KOPT-K1 (cell line): ENCODE data around the gene FBXO48.

Source experiments
- H3K27ac ChIP-seq: fragments of 200-600 bp; sonication (generic); 2 replicates; pipeline ENCODE4 v1.5.1; 2016; ENCODE audit warnings: antibody characterized with exemption, mild to moderate bottlenecking, low read depth, low read length; ENCODE audit not compliant: poor library complexity, severe bottlenecking
- H3K36me3 ChIP-seq: fragments of 200-600 bp; sonication (generic); 2 replicates; pipeline ENCODE4 v1.5.1; 2017; ENCODE audit warnings: antibody characterized with exemption, mild to moderate bottlenecking, low read length, moderate library complexity; ENCODE audit not compliant: insufficient read depth
- H3K9me3 ChIP-seq: fragments of 200-600 bp; sonication (generic); 2 replicates; pipeline ENCODE4 v1.5.1; 2017; ENCODE audit warnings: antibody characterized with exemption, low read length, mild to moderate bottlenecking; ENCODE audit not compliant: insufficient read depth, poor library complexity, severe bottlenecking

Gene FBXO48

DNA sequence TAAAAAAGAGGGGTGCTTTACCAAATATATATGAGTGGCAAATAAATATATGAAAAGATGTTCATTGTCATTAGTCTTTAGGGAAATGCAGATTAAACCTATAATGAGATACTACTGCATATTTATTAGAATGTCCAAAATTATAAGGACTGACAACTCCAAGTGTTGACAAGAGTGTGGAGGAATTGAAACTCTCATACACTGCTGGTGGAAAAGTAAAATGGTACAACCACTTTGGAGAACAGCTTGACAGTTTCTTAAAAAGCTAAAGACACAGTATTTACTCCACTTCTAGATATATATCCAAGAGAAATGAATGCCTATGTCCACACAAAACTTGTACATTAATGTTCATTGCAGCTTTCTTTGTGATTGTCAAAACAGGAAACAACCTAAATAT, 51.6 kb downstream of the FBXO48 start:
- Histone ChIP-seq H3K36me3 (no peaks in the 10 kb centered on the region), H3K9me3 (no peaks in the 10 kb centered on the region), H3K27ac (no peak overlapping the region)

- no peaks in the 10 kb centered on the region for H3K9me3 ChIP-seq
- H3K27ac ChIP-seq, result no peak overlapping the region
- H3K36me3 ChIP-seq, result no peaks in the 10 kb centered on the region
Measured at GRCh38 chr2:68414876-68415275, 52.2 kb downstream of the FBXO48 start.

DNA sequence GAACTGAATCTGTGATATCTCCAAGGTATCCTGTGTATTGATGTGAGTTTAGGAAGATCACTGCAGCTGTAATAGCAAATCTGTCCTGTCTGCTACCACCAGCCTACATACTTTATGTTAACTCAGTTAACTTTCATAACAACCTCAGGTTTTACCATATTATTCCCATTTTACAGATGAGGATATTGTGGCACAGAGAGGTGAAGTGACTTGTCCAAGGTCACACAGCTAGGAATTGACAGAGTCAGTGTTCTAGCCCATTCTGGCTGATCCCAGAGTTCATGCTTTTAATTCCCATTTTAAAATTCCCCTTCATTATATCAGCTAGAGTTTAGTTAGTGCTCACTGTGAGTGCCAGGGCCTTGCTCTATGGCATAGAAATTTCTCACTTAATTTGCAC, 52.6 kb downstream of the FBXO48 start:
- Histone ChIP-seq H3K9me3 (no peaks in the 10 kb centered on the region), H3K36me3 (no peaks in the 10 kb centered on the region), H3K27ac (no peak overlapping the region)

DNA sequence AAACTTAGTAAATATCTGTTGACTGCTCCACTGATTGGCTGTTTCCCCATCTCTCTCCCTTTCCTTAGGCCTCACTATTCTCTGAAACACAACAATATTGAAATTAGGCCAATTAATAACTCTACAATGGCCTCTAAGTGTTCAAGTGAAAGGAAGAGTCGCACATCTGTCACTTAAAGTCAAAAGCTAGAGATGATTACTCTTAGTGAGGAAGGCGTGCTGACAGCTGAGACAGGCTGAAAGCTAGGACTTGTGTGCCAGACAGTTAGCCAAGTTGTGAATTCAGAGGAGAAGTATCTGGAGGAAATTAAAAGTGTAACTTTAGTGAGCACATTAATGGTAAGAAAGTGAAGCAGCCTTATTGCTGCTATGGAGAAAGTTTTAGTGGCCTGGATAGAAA, 53.6 kb downstream of the FBXO48 start:
- H3K36me3 ChIP-seq, result no peaks in the 10 kb centered on the region
- H3K9me3 ChIP-seq, result no peaks in the 10 kb centered on the region

GRCh38 chr2:68412127-68412819, 54.8 kb downstream of the FBXO48 start:
- H3K9me3 ChIP-seq, result no peaks in the 10 kb centered on the region
- no peak overlapping the region for H3K27ac ChIP-seq
- H3K36me3 ChIP-seq, result no peaks in the 10 kb centered on the region

More for the DNA sequence above, 53.6 kb downstream of the FBXO48 start:
- no peak overlapping the region for H3K27ac ChIP-seq

- Histone ChIP-seq H3K9me3 (no peaks in the 10 kb centered on the region), H3K36me3 (no peaks in the 10 kb centered on the region), H3K27ac (no peak overlapping the region)
Measured at GRCh38 chr2:68411397-68412126, 55.5 kb downstream of the FBXO48 start.
